ENCODE data around the gene TEX44. TPM values are rescaled to one million over a fixed set of nuclear protein-coding genes. Genes with fewer than 3 reads are reported as not detected.

The TEX44 gene
- total RNA-seq, 1 donor from 2014 or later, result not detected

DNA sequence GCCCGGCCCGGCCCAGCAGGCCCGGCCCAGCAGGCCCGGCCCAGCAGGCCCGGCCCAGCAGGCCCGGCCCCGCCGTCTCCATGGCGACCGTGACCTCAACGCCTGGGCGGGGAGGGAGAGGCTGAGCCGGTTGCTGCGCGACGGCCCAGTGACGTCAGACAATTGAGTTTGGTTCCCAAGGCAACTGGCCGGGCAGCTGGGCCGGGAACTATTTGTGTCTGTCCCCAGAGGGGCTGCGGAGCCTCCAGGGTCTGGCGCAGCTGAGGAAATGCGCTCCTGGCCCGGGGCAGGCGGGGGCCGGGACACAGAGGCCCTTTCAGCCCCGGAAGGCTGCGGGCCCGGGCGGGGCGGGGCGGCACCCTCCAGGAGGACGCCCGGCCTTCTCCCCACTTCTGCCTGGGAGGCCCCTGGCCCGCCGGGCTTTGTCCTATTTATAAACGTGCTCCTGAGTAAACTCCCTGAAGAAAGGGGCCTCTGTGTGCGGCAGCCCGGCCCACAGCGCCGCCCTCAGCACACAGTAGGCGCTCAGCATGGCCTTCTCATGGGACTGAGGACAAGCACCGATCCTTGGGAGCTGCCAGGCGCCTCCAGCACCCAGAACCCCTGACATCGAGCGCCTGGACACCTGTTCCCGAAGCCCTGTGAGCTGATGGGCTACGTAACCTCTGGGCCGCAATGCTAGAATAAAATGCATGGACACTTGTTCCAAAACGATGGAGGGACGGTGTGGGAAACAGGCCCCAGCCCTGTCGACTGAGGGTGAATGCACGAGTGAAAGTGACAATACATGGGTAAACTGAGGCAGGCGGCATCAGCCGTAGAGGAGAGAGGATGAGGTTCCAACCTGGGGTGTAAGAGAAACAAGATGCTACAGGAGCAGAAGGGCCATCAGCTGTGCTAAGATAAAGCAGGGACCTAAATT, 12.3 kb downstream of the TEX44 start:
- peak; percentile 93 for DNase-seq (ENCODE audit: low read depth)

- no peak for DNase-seq (ENCODE audit: low read depth)
Measured at GRCh38 chr2:231605607-231606091, 13.0 kb downstream of the TEX44 start.

- no peak for DNase-seq (ENCODE audit: low read depth)
Measured at GRCh38 chr2:231606941-231607340, 14.3 kb downstream of the TEX44 start.

- peak; percentile 83 for DNase-seq (ENCODE audit: low read depth)
Measured at GRCh38 chr2:231611273-231612108, 18.8 kb downstream of the TEX44 start.

- DNase-seq (ENCODE audit: low read depth), result no peak
Measured at GRCh38 chr2:231612109-231612455, 19.4 kb downstream of the TEX44 start.

- peak; percentile 96 for DNase-seq (ENCODE audit: low read depth)
Measured at GRCh38 chr2:231612456-231613330, 20.0 kb downstream of the TEX44 start.

- peak; percentile 43 for DNase-seq (ENCODE audit: low read depth)
Measured at GRCh38 chr2:231613331-231613662, 20.6 kb downstream of the TEX44 start.

GRCh38 chr2:231613663-231614558, 21.2 kb downstream of the TEX44 start:
- DNase-seq (ENCODE audit: low read depth), result peak; percentile 56

DNA sequence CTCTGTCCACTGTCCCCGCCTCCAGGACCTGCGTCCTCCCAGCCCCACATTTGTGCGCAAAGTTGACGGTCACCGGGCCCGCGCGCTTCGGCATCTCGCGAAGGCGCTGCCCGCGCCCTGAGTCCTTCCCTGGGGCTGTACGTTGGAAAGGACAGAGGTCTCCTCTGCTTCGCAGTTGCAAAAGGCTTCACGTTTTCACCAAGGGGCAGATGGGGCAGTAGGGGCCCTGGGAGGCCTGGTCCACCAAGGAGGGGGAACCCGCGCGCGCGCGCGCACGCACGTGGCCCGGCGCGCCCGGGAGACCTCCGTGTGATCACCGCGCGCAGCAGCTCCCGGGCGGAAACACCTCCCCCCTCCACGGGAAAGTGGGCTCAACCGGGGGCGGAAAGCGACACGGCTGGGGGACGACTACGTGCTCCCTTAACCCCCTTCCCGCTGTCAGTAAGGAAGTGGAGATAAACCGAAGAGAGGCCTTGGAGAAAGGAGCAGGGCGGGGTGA, 21.9 kb downstream of the TEX44 start:
- DNase-seq (ENCODE audit: low read depth), result no peak

- no peak for DNase-seq (ENCODE audit: low read depth)
Measured at GRCh38 chr2:231615058-231615671, 22.5 kb downstream of the TEX44 start.

DNA sequence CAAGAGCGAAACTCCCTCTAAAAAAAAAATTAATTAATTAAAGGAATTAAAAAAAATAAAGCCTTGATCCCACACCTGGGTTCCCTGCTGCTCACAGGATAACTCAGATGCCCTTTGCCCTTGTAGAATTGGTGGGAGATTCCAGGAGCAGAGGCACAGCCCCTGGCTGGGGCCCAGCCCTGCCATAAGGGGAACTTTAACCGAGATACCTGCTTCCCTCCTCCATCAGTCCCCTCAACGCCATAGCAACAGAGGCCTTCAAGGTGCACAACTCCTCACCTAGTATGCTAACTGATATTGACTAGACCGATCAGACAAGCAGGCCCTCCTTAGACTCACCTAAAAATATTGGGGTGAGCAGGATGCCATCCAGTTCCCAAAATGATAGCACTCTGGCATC, 23.6 kb downstream of the TEX44 start:
- DNase-seq (ENCODE audit: low read depth), result no peak

DNA sequence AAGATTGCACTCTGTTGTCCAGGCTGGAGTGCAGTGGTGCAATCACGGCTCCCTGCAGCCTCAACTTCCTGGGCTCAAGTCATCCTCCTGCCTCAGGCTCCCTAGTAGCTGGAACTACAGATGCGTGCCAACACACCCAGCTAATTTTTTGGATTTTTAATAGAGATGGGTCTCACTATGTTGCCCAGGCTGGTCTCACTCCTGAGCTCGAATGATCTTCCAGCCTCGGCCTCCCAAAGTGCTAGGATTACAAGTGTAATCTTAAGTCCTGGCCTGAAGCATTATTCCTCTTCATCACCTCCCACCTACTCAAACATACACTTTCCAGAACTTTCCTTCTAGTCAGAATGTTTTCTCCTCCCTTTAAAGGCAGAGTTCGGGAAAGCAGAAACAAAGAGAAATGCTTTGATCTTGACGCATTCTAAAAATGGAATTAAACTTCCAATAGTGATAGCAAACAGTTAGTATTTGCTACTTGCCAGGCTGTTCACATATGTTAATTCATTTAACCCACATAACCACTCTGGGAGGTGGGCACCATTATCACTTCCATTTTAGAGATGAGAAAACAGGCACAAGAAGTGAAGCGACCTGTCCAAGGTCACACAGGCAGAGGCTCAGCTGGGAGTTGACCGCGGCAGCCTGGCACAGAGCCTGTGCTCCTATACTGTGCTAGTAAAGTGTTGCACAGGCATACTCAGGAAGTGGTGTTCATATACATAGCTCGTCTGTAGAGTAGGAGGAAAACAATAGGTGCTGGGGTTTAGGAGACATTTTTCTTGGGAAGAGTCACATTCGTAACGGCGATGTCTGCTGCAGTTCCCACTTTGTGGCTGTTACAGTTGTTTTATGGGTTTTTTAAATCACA, 24.6 kb downstream of the TEX44 start:
- no peak for DNase-seq (ENCODE audit: low read depth)

- DNase-seq (ENCODE audit: low read depth), result peak; percentile 47
Measured at GRCh38 chr2:231621051-231621879, 28.6 kb downstream of the TEX44 start.

GRCh38 chr2:231622963-231623362, 30.3 kb downstream of the TEX44 start:
- no peak for DNase-seq (ENCODE audit: low read depth)

GRCh38 chr2:231626449-231626848, 33.8 kb downstream of the TEX44 start:
- DNase-seq (ENCODE audit: low read depth), result no peak

GRCh38 chr2:231627384-231628120, 34.9 kb downstream of the TEX44 start:
- peak; percentile 74 for DNase-seq (ENCODE audit: low read depth)

DNA sequence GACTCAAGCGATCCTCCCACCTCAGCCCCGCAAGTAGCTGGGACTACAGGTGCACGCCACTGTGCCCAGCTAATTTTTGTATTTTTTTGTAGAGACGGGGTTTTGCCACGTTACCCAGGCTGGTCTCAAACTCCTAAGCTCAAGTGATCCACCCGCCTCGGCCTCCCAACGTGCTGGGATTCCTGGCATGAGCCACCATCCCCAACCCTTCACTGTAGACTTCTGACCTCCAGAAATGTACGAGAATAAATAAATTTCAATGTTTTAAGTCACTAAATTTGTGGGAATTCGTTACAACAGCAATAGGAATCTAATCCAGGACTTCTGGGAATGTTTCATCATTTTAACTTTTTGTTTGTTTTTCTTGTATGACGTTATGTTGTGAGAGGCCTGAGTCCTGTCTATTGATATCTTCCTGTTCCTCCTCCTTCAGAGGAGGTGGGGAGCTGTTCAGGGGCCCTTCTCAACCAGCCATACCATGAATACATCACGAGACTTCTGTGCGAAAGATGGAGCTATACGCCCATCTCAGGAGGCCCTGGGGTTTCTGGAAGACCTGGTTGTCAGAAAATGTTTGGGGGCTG, 40.0 kb downstream of the TEX44 start:
- DNase-seq (ENCODE audit: low read depth), result no peak
